Nephron (organoid): Measurements from ENCODE around the gene UNC5C.

Experiments used
- H3K27ac Mint-ChIP-seq, 3 experiments: 2 replicates each; pipeline ENCODE4 v1.8.0; 2020; ENCODE audit warnings: mixed read lengths in 3 of 3, mild to moderate bottlenecking in 2 of 3, moderate library complexity in 1 of 3
- H3K27me3 Mint-ChIP-seq: 2 replicates; pipeline ENCODE4 v1.8.0; 2021; ENCODE audit warnings: low read depth, mild to moderate bottlenecking, moderate library complexity, mixed read lengths
- H3K36me3 Mint-ChIP-seq: 2 replicates; pipeline ENCODE4 v1.8.0; 2020; ENCODE audit warnings: low read depth, mixed read lengths
- H3K4me1 Mint-ChIP-seq: 2 replicates; pipeline ENCODE4 v1.8.0; 2020; ENCODE audit warnings: mixed read lengths
- H3K4me3 Mint-ChIP-seq, 3 experiments: 2 replicates each; pipeline ENCODE4 v1.8.0; 2020; ENCODE audit warnings: mild to moderate bottlenecking in 3 of 3, mixed read lengths in 3 of 3, moderate library complexity in 2 of 3
- H3K9me3 Mint-ChIP-seq: 2 replicates; pipeline ENCODE4 v1.8.0; 2020; ENCODE audit warnings: mixed read lengths
- TF ChIP-seq, protein P1 (sequence below), 3 experiments: fragments of 200-600 bp; sonication (generic); IDR thresholded peaks; one replicate each; pipeline ENCODE4 v1.5.0; 2021; ENCODE audit warnings: antibody characterized with exemption in 3 of 3; ENCODE audit not compliant: unreplicated experiment in 3 of 3

UNC5C gene

DNA sequence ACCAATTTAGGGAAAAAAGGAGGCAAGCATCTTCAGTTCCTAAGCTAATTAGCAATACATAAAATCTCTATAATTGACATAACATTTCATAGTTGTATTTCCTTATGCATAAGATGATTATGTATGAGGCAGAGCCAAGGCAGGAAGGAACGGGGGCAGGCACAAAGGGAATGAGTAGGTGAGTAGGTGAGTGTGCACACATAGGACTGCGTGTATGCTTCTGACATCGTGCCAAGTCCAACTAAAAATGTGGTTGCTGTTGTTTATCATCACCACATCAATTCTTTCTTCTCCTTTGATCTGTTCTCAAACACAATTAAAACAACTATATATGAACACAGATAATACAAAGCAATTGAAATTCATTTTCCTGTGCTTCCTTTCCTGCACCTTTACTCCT lies 131.2 kb downstream of the UNC5C start:
- Mint-ChIP-seq H3K9me3 (no peaks in the 10 kb centered on the region), H3K27me3 (no peaks in the 10 kb centered on the region), H3K4me3 (no peak overlapping the region), H3K4me1 (peaks cover 41% of the 10 kb centered on the region), H3K27ac (peak overlapping the region in 1 of 3 experiments; percentile 8), H3K36me3 (peaks cover 1% of the 10 kb centered on the region)
- TF ChIP-seq, protein P1, sequence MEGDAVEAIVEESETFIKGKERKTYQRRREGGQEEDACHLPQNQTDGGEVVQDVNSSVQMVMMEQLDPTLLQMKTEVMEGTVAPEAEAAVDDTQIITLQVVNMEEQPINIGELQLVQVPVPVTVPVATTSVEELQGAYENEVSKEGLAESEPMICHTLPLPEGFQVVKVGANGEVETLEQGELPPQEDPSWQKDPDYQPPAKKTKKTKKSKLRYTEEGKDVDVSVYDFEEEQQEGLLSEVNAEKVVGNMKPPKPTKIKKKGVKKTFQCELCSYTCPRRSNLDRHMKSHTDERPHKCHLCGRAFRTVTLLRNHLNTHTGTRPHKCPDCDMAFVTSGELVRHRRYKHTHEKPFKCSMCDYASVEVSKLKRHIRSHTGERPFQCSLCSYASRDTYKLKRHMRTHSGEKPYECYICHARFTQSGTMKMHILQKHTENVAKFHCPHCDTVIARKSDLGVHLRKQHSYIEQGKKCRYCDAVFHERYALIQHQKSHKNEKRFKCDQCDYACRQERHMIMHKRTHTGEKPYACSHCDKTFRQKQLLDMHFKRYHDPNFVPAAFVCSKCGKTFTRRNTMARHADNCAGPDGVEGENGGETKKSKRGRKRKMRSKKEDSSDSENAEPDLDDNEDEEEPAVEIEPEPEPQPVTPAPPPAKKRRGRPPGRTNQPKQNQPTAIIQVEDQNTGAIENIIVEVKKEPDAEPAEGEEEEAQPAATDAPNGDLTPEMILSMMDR (IDR thresholded peaks at IDR 0.05; ENCODE audit: unreplicated experiment in 3 of 3), result no peak

DNA sequence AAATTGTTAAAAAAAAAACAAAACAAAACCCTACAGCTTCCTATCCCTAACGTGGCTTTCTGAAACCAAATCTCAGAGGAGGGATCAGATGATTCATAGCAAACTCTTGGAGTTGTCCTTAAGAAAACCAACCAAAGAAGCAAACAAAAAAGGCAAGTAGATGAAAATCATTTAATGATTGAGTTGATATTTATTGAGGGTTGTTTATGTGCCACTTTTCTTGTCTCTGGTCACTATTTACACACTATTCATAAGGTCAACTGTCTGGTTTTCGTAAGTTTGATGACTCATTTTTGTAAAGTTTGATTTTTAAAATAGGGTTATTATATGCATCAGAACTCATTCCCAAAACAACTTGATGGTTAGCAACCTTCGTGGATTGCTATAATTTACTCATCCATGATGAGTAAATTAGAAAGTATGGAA lies 133.4 kb downstream of the UNC5C start:
- H3K36me3 Mint-ChIP-seq, result no peaks in the 10 kb centered on the region
- no peaks in the 10 kb centered on the region for H3K27me3 Mint-ChIP-seq
- H3K4me1 Mint-ChIP-seq, result peaks cover 59% of the 10 kb centered on the region
- TF ChIP-seq, protein P1 (IDR thresholded peaks at IDR 0.05; ENCODE audit: unreplicated experiment in 3 of 3), result no peak
- no peaks in the 10 kb centered on the region for H3K9me3 Mint-ChIP-seq
- H3K27ac Mint-ChIP-seq, result peak overlapping the region; percentile 20 to 68 (median 34)
- H3K4me3 Mint-ChIP-seq, result no peak overlapping the region

DNA sequence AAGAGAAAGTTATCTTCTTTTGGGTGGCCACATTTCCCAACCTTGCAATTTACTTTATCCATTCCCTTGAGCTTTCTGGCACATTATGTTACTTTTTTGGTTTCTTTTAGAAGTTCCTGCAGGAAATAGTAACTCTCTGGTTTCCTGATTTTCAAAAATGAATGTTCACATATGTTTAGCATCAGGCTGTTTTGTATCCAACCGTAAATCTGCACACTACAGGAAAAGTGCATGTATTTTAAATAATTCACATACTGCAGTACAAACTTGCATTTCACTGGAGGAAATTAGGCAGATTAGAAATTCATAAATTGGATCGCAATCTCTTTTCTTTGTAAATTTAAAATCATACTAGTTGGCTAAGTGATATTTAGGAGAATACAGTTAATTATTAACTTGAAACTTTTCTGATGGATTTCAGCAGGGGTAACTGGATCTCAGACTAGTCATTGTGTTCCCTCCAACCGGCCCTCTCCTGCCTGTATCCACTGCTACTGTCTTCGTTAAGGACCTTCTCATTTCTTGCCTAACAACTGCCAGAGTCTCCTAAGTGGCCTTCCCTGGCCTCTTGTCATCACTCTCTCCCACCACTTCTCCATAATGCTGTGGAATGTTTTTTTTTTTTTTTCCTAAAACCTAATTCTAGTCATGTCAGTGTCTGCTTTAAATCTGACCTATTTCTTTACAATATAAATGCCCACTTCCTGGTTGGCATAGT lies 137.2 kb downstream of the UNC5C start:
- Mint-ChIP-seq H3K27me3 (no peaks in the 10 kb centered on the region), H3K9me3 (no peaks in the 10 kb centered on the region), H3K36me3 (no peaks in the 10 kb centered on the region), H3K4me3 (peak overlapping the region in 2 of 3 experiments; percentile 6 to 12), H3K27ac (peak overlapping the region; percentile 82 to 97 (median 92)), H3K4me1 (peaks cover 59% of the 10 kb centered on the region)
- TF ChIP-seq, protein P1 (IDR thresholded peaks at IDR 0.05; ENCODE audit: unreplicated experiment in 3 of 3), result no peak

DNA sequence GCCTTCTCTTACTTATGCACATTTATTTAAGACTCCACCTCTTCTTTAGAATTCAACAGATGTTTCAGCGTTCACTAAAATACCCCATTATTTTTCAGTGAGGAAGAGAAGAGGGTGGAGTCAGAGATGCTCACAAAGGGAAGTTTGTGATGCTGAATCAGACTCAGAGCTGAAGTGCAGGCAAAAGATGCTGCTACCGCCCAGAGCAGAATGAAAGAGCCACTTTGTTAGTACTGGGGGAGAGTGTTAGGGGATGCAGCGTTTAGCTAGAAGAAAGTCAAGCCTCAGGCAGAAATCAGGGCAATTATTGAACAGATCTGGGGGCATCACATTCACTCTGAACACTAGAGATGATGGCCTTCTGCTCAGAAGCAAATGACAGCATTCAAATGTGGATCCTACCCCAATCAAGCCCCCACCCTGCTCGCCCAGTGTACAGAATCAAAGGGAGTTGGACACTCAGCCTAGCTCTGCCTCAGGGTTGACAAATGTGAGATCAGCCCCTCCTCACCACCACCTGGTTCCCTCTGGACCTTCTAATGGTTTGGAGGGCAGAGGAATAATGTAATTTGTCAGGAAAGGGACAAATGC lies 138.3 kb downstream of the UNC5C start:
- Mint-ChIP-seq H3K36me3 (no peaks in the 10 kb centered on the region), H3K4me1 (peaks cover 49% of the 10 kb centered on the region), H3K4me3 (no peak overlapping the region), H3K27me3 (no peaks in the 10 kb centered on the region), H3K9me3 (no peaks in the 10 kb centered on the region), H3K27ac (peak overlapping the region; percentile 69 to 97 (median 92))
- TF ChIP-seq, protein P1 (IDR thresholded peaks at IDR 0.05; ENCODE audit: unreplicated experiment in 3 of 3), result no peak

DNA sequence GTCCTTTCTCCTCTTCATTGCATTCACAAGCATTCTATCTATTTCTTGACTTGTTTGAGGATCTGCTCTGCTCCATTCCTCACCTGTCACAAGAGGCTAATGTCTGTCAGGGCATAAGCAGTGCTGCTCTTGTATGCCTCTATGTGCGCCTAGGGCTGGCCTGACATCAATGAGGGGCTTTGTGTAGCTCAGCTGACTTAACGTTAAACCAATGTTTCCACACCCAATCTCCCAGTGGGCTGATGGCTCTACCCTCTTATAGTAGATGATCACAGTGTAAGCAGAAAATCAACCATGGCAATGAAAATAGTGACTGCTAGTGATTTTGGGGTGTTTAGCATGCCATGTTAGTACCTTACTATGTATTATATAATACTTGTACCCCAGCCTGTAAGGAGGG lies 139.0 kb downstream of the UNC5C start:
- Mint-ChIP-seq H3K4me3 (no peak overlapping the region), H3K9me3 (no peaks in the 10 kb centered on the region), H3K36me3 (no peaks in the 10 kb centered on the region), H3K27me3 (no peaks in the 10 kb centered on the region), H3K27ac (peak overlapping the region in 1 of 3 experiments; percentile 21), H3K4me1 (peaks cover 42% of the 10 kb centered on the region)
- TF ChIP-seq, protein P1 (IDR thresholded peaks at IDR 0.05; ENCODE audit: unreplicated experiment in 3 of 3), result no peak
